ENCODE measurements around the gene STX1B. TPM values are rescaled to one million over a fixed set of nuclear protein-coding genes. Genes with fewer than 3 reads are reported as not detected.

STX1B gene
- total RNA-seq, 1 experiment from 2014 or later, result 11.0 TPM

DNA sequence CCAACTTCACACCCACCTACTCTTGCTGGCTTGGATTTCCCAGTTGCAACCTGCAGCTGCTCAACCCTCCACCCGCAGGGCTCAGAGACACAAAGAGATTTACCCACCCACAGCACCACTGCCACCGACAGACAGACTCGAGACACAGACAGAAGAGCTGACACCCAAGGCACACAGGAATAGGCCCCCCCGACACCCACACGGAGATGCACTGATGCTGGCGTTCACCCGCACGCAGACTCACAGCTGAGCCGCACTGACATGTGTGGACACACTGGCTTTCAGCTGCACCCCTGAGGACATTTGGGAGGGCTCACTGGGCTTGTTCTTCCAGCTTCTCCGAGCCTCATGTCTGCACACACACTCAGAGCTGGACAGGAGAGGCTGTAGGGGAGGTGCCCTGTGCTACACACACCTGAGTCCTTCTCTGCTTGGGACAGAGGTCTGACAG lies 8.2 kb downstream of the STX1B start:
- Histone ChIP-seq H3K4me2 (ENCODE audit: insufficient read depth, insufficient read length, low read length) (no peak overlapping the region), H2BK5ac (ENCODE audit: insufficient read length, low read length) (no peak overlapping the region), H3K9me3 (ENCODE audit: control insufficient read depth, low read depth, low read length) (no peaks in the 10 kb centered on the region), H2AK5ac (ENCODE audit: insufficient read length, low read length) (no peak overlapping the region), H3K27ac (ENCODE audit: insufficient read length, low read depth, low read length) (no peak overlapping the region), H4K91ac (ENCODE audit: insufficient read length, low read depth, low read length) (no peak overlapping the region), H3K4ac (ENCODE audit: low read depth, low read length) (no peak overlapping the region), H4K20me1 (ENCODE audit: control insufficient read depth, insufficient read depth, insufficient read length) (no peaks in the 10 kb centered on the region), H3K18ac (ENCODE audit: insufficient read length, low read depth, low read length) (no peak overlapping the region), H2BK15ac (ENCODE audit: low read depth, low read length) (no peak overlapping the region), H4K8ac (replicated peaks; ENCODE audit: insufficient read length, low read depth, low read length) (no peak overlapping the region), H3K23ac (ENCODE audit: insufficient read length, low read depth, low read length) (no peak overlapping the region), H4K5ac (ENCODE audit: insufficient read length, low read depth, low read length) (no peak overlapping the region), H2BK120ac (ENCODE audit: low read depth, low read length, poor library complexity, severe bottlenecking) (no peak overlapping the region), H3K79me1 (ENCODE audit: insufficient read depth, low read depth, low read length, poor library complexity, severe bottlenecking) (no peaks in the 10 kb centered on the region), H3K14ac (ENCODE audit: insufficient read depth, low read length) (no peak overlapping the region), H3K9ac (ENCODE audit: extremely low read depth, insufficient read length, low read length) (no peak overlapping the region), H3K23me2 (ENCODE audit: insufficient read length, low read depth, low read length, poor library complexity, severe bottlenecking) (peaks cover 4% of the 10 kb centered on the region), H3K27me3 (ENCODE audit: insufficient read depth, low read length) (no peaks in the 10 kb centered on the region), H3K4me1 (ENCODE audit: insufficient read depth, low read length) (no peaks in the 10 kb centered on the region), H3K79me2 (ENCODE audit: insufficient read depth, low read length) (no peaks in the 10 kb centered on the region; the same call in 1 of the 2 replicates), H3K56ac (ENCODE audit: insufficient read length, low read depth, low read length) (no peak overlapping the region), H2BK12ac (ENCODE audit: insufficient read length, low read depth, low read length) (no peak overlapping the region), H2BK20ac (ENCODE audit: low read depth, low read length, poor library complexity, severe bottlenecking) (no peak overlapping the region), H2AFZ (ENCODE audit: low read length) (no peak overlapping the region), H3T11ph (ENCODE audit: low read length) (no peak overlapping the region)
- H3K27ac Mint-ChIP-seq, result peak overlapping the region in 2 of 3 experiments; percentile 30 to 85; a peak in 2 of 7 replicates
- H3K36me3 Mint-ChIP-seq (ENCODE audit: insufficient read depth in 1 of 3, low read depth in 3 of 3), result 0 out of 7 replicates have a peak, but pooled peaks cover 0 to 3% (median 0%) of the 10 kb centered on the region in 3 experiments
- DNase-seq, result no peak
- peaks cover 17 to 28% of the 10 kb centered on the region in 2 experiments for H3K4me1 Mint-ChIP-seq
- TF ChIP-seq, protein P1, sequence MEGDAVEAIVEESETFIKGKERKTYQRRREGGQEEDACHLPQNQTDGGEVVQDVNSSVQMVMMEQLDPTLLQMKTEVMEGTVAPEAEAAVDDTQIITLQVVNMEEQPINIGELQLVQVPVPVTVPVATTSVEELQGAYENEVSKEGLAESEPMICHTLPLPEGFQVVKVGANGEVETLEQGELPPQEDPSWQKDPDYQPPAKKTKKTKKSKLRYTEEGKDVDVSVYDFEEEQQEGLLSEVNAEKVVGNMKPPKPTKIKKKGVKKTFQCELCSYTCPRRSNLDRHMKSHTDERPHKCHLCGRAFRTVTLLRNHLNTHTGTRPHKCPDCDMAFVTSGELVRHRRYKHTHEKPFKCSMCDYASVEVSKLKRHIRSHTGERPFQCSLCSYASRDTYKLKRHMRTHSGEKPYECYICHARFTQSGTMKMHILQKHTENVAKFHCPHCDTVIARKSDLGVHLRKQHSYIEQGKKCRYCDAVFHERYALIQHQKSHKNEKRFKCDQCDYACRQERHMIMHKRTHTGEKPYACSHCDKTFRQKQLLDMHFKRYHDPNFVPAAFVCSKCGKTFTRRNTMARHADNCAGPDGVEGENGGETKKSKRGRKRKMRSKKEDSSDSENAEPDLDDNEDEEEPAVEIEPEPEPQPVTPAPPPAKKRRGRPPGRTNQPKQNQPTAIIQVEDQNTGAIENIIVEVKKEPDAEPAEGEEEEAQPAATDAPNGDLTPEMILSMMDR (conservative IDR thresholded peaks at IDR 0.05), result no peak
- WGBS (ENCODE audit: extremely low coverage, insufficient read length, low lambda C conversion rate), result no CpG with 5 or more reads among the region's 10 CpGs
- no peaks in the 10 kb centered on the region for H3K9me3 Mint-ChIP-seq
- peaks cover 6% of the 10 kb centered on the region; the same call in 1 of the 2 replicates for H3K27me3 Mint-ChIP-seq (ENCODE audit: low read depth)
- no peak overlapping the region for H3K4me3 Mint-ChIP-seq
